ENCODE measurements around the gene NUDT3. TPM values are rescaled to one million over a fixed set of nuclear protein-coding genes. Genes with fewer than 3 reads are reported as not detected.
A peak's percentile ranks its signal among the peaks of the same experiment; 100 is the strongest.

Gene NUDT3
- polyA plus RNA-seq (2012; ENCODE audit: insufficient read depth, insufficient read length, low read depth): 21.1 TPM

DNA sequence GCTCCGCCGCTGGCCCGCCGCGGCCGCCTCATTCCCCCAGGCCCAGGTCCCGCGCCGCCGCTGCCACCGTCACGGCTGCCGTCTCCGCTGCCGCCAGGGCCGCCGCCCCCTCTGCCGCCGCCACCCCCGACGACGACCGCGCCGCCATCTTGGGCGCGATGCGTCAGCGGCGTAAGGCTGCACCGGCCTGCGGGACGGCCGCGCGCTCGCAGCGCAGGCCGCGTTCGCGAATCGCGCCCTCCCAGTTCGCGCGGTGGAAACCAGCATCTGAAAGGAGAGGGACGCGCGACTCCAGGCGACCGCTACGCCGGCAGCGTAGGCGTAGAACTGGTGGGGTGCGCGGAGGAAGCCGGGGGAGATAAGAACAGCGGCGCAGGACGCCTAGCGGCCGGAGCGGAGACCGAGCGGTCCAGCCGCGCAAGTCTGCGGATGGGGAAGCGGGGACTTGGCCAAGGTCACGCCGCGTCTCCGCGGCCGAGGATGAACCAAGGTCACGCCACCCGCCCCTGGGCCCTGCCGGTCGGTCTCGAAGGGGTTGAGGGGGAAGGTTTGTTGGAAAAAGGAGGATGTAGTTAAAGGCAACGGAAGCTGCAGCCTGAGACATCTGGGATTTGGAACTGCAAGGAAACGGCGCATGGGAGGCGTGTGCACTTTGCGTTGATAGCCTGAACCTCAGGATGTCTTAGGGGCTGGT is at the start of gene NUDT3:
Gene NUDT3 (minus strand): TSS at position 173 of the 694 bp plus-strand sequence. CDS start 307 bp downstream, outside the sequence.
- Histone ChIP-seq H3K36me3 (peaks cover 4% of the 10 kb centered on the region; the same call in 1 of the 2 replicates), H3K4me1 (0 out of 2 replicates have a peak, but pooled peaks cover 3% of the 10 kb centered on the region), H3K4me3 (ENCODE audit: low read depth, low read length) (peak within 1 kb of the TSS; percentile 94), H3K27me3 (no peaks in the 10 kb centered on the region), H3K9me3 (no peaks in the 10 kb centered on the region)
- TF ChIP-seq, protein P1, sequence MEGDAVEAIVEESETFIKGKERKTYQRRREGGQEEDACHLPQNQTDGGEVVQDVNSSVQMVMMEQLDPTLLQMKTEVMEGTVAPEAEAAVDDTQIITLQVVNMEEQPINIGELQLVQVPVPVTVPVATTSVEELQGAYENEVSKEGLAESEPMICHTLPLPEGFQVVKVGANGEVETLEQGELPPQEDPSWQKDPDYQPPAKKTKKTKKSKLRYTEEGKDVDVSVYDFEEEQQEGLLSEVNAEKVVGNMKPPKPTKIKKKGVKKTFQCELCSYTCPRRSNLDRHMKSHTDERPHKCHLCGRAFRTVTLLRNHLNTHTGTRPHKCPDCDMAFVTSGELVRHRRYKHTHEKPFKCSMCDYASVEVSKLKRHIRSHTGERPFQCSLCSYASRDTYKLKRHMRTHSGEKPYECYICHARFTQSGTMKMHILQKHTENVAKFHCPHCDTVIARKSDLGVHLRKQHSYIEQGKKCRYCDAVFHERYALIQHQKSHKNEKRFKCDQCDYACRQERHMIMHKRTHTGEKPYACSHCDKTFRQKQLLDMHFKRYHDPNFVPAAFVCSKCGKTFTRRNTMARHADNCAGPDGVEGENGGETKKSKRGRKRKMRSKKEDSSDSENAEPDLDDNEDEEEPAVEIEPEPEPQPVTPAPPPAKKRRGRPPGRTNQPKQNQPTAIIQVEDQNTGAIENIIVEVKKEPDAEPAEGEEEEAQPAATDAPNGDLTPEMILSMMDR (IDR thresholded peaks at IDR 0.05; ENCODE audit: low read depth, low read length): peak; percentile 74
- peak; percentile 91 for DNase-seq

DNA sequence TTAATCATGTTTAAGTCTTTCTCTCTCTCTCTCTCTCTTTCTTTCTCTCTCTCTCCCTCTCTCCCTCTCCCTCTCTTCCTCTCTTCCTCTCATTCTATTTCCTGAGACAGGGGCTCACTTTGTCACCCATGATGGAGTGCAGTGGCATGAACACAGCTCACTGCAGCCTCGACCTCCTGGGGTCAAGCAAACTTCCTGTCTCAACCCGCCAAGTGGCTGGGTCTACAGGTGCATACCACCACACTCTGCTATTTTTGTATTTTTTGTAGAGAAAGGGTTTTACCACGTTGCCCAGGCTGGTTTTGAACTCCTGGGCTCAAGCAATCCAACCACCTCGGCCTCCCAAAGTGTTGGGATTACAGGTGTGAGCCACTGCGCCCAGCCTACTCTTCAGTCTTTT is 49.1 kb upstream of the NUDT3 start:
- TF ChIP-seq, protein P1 (IDR thresholded peaks at IDR 0.05; ENCODE audit: low read depth, low read length): no peak
- Histone ChIP-seq H3K4me3 (ENCODE audit: low read depth, low read length) (no peak overlapping the region), H3K4me1 (no peaks in the 10 kb centered on the region), H3K27me3 (no peaks in the 10 kb centered on the region), H3K36me3 (no peaks in the 10 kb centered on the region), H3K9me3 (no peaks in the 10 kb centered on the region; the same call in 1 of the 2 replicates)
- DNase-seq: no peak

DNA sequence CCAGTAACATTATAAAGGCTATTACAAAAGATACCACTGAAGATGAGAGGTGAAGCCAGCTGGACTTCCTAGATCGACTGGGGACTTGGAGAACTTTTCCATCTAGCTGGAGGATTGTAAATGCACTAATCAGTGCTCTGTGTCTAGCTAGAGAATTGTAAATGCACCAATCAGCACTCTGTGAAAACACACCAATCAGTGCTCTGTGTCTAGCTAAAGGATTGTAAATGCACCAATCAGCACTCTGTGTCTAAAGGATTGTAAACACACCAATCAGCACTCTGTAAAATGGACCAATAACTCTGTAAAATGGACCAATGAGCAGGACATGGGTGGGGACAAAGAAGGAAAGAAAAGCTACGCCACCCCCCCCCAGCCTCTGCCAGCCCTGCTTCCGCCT is 47.0 kb upstream of the NUDT3 start:
- Histone ChIP-seq H3K9me3 (no peaks in the 10 kb centered on the region; the same call in 1 of the 2 replicates), H3K27me3 (no peaks in the 10 kb centered on the region), H3K36me3 (no peaks in the 10 kb centered on the region), H3K4me1 (no peaks in the 10 kb centered on the region), H3K4me3 (ENCODE audit: low read depth, low read length) (no peak overlapping the region)
- TF ChIP-seq, protein P1 (IDR thresholded peaks at IDR 0.05; ENCODE audit: low read depth, low read length): no peak
- no peak for DNase-seq

DNA sequence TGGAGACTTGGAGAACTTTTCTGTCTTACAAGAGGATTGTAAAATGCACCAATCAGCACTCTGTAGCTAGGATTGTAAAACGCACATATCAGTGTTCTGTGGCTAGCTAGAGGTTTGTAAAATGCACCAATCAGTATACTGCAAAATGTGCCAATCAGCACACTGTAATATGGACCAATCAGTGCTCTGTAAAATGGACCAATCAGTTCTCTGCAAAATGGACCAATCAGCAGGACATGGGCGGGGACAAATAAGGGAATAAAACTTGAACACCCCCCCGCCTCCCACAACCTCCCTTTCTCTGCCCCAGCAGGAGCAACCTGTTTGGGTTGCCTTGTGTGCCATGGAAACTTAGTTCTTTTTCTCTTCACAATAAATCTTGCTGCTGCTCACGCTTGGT is 46.2 kb upstream of the NUDT3 start:
- H3K9me3 ChIP-seq: no peaks in the 10 kb centered on the region; the same call in 1 of the 2 replicates
- no peaks in the 10 kb centered on the region for H3K4me1 ChIP-seq
- no peak overlapping the region for H3K4me3 ChIP-seq (ENCODE audit: low read depth, low read length)
- DNase-seq: no peak
- no peaks in the 10 kb centered on the region for H3K27me3 ChIP-seq
- TF ChIP-seq, protein P1 (IDR thresholded peaks at IDR 0.05; ENCODE audit: low read depth, low read length): no peak
- no peaks in the 10 kb centered on the region for H3K36me3 ChIP-seq

DNA sequence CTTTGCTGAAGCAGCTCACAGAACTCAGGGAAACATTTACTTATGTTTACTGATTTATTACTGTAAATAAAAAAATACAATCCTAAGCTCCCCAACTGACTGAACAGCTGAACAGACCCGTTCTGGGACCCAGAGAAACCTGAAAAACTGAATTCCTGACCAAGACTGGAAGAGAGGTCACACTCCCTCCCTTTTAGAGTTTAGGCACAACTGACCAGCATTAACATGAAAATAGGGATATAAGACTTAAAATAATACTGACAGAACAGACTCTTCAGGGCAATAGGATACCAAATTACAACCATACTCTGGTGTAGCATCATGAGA is 45.1 kb upstream of the NUDT3 start:
- Histone ChIP-seq H3K36me3 (no peaks in the 10 kb centered on the region), H3K4me1 (no peaks in the 10 kb centered on the region), H3K4me3 (ENCODE audit: low read depth, low read length) (no peak overlapping the region), H3K27me3 (no peaks in the 10 kb centered on the region), H3K9me3 (no peaks in the 10 kb centered on the region; the same call in 1 of the 2 replicates)
- TF ChIP-seq, protein P1 (IDR thresholded peaks at IDR 0.05; ENCODE audit: low read depth, low read length): no peak
- DNase-seq: no peak

All from BE2C (cell line).